ENCODE measurements around the gene LRRC7. TPM values are rescaled to one million over a fixed set of nuclear protein-coding genes. Genes with fewer than 3 reads are reported as not detected.

Gene LRRC7
- total and polyA plus RNA-seq, 2 of the 8 experiments (the other 6 are each of a cell fraction or from before 2014, with no cell fraction given), result 0.03 to 0.17 TPM

DNA sequence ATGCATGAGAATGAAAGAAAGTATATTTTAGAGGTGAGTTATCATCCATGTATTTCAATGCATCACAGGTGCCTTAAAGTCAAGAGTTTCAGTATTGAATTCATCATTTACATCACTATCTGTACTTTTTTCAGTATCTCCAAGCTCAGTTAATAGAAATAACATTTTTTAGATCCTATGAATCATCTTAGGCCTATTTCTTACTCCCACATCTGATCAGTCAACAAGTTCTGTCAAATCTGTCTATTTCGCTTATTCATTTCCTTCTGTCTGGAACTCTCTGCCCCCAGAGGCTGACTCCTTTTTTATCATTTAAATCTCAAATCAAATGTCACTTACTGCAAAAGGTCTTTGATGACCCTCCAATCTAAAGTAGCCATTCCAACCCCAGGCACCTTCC, 295.2 kb downstream of the LRRC7 start (continued):
- TF ChIP-seq, protein P1, sequence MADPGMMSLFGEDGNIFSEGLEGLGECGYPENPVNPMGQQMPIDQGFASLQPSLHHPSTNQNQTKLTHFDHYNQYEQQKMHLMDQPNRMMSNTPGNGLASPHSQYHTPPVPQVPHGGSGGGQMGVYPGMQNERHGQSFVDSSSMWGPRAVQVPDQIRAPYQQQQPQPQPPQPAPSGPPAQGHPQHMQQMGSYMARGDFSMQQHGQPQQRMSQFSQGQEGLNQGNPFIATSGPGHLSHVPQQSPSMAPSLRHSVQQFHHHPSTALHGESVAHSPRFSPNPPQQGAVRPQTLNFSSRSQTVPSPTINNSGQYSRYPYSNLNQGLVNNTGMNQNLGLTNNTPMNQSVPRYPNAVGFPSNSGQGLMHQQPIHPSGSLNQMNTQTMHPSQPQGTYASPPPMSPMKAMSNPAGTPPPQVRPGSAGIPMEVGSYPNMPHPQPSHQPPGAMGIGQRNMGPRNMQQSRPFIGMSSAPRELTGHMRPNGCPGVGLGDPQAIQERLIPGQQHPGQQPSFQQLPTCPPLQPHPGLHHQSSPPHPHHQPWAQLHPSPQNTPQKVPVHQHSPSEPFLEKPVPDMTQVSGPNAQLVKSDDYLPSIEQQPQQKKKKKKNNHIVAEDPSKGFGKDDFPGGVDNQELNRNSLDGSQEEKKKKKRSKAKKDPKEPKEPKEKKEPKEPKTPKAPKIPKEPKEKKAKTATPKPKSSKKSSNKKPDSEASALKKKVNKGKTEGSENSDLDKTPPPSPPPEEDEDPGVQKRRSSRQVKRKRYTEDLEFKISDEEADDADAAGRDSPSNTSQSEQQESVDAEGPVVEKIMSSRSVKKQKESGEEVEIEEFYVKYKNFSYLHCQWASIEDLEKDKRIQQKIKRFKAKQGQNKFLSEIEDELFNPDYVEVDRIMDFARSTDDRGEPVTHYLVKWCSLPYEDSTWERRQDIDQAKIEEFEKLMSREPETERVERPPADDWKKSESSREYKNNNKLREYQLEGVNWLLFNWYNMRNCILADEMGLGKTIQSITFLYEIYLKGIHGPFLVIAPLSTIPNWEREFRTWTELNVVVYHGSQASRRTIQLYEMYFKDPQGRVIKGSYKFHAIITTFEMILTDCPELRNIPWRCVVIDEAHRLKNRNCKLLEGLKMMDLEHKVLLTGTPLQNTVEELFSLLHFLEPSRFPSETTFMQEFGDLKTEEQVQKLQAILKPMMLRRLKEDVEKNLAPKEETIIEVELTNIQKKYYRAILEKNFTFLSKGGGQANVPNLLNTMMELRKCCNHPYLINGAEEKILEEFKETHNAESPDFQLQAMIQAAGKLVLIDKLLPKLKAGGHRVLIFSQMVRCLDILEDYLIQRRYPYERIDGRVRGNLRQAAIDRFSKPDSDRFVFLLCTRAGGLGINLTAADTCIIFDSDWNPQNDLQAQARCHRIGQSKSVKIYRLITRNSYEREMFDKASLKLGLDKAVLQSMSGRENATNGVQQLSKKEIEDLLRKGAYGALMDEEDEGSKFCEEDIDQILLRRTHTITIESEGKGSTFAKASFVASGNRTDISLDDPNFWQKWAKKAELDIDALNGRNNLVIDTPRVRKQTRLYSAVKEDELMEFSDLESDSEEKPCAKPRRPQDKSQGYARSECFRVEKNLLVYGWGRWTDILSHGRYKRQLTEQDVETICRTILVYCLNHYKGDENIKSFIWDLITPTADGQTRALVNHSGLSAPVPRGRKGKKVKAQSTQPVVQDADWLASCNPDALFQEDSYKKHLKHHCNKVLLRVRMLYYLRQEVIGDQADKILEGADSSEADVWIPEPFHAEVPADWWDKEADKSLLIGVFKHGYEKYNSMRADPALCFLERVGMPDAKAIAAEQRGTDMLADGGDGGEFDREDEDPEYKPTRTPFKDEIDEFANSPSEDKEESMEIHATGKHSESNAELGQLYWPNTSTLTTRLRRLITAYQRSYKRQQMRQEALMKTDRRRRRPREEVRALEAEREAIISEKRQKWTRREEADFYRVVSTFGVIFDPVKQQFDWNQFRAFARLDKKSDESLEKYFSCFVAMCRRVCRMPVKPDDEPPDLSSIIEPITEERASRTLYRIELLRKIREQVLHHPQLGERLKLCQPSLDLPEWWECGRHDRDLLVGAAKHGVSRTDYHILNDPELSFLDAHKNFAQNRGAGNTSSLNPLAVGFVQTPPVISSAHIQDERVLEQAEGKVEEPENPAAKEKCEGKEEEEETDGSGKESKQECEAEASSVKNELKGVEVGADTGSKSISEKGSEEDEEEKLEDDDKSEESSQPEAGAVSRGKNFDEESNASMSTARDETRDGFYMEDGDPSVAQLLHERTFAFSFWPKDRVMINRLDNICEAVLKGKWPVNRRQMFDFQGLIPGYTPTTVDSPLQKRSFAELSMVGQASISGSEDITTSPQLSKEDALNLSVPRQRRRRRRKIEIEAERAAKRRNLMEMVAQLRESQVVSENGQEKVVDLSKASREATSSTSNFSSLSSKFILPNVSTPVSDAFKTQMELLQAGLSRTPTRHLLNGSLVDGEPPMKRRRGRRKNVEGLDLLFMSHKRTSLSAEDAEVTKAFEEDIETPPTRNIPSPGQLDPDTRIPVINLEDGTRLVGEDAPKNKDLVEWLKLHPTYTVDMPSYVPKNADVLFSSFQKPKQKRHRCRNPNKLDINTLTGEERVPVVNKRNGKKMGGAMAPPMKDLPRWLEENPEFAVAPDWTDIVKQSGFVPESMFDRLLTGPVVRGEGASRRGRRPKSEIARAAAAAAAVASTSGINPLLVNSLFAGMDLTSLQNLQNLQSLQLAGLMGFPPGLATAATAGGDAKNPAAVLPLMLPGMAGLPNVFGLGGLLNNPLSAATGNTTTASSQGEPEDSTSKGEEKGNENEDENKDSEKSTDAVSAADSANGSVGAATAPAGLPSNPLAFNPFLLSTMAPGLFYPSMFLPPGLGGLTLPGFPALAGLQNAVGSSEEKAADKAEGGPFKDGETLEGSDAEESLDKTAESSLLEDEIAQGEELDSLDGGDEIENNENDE (IDR thresholded peaks at IDR 0.05; ENCODE audit: insufficient replicate concordance, low read length), result no peak
- TF ChIP-seq BCL11A (IDR thresholded peaks at IDR 0.05; ENCODE audit: low read depth in 2 of 2, low read length in 2 of 2), result no peak
- TF ChIP-seq NANOG (IDR thresholded peaks at IDR 0.05; ENCODE audit: insufficient read depth, low read depth, low read length, poor library complexity, severe bottlenecking), result no peak
- TF ChIP-seq EP300 (IDR thresholded peaks at IDR 0.05; ENCODE audit: borderline replicate concordance in 1 of 2, low read depth in 2 of 2, low read length in 2 of 2), result no peak
- no peak for TF ChIP-seq SRF (IDR thresholded peaks at IDR 0.05; ENCODE audit: low read depth, low read length)
- no peak for TF ChIP-seq RAD21 (IDR thresholded peaks at IDR 0.05 in 1 of 2, conservative IDR thresholded peaks at IDR 0.05 in 1 of 2; ENCODE audit: low read depth in 2 of 2, low read length in 2 of 2)
- TF ChIP-seq SIX5 (IDR thresholded peaks at IDR 0.05; ENCODE audit: low read depth, low read length), result no peak
- no peak for TF ChIP-seq SAP30 (IDR thresholded peaks at IDR 0.05; ENCODE audit: insufficient read depth, insufficient replicate concordance, low read length)
- TF ChIP-seq, protein P2, sequence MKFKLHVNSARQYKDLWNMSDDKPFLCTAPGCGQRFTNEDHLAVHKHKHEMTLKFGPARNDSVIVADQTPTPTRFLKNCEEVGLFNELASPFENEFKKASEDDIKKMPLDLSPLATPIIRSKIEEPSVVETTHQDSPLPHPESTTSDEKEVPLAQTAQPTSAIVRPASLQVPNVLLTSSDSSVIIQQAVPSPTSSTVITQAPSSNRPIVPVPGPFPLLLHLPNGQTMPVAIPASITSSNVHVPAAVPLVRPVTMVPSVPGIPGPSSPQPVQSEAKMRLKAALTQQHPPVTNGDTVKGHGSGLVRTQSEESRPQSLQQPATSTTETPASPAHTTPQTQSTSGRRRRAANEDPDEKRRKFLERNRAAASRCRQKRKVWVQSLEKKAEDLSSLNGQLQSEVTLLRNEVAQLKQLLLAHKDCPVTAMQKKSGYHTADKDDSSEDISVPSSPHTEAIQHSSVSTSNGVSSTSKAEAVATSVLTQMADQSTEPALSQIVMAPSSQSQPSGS (IDR thresholded peaks at IDR 0.05; ENCODE audit: low read length), result no peak
